HG02610 (cell line): ENCODE data around the gene KCNQ1.

Experiments used
- ATAC-seq: cut with Tn5 transposase; IDR thresholded peaks from one replicate; pipeline ENCODE4 v1.9.1; 2021; ENCODE audit warnings: mild to moderate bottlenecking, moderate library complexity; ENCODE audit not compliant: unreplicated experiment

Gene KCNQ1

GRCh38 chr11:2739531-2740274 is 294.9 kb downstream of the KCNQ1 start:
- ATAC-seq: no peak

GRCh38 chr11:2740275-2740940 is 295.6 kb downstream of the KCNQ1 start:
- ATAC-seq: no peak

GRCh38 chr11:2741006-2741376 is 296.2 kb downstream of the KCNQ1 start:
- ATAC-seq: no peak

- no peak for ATAC-seq
Observed at GRCh38 chr11:2741377-2742131, 296.7 kb downstream of the KCNQ1 start.

GRCh38 chr11:2742201-2742600 is 297.4 kb downstream of the KCNQ1 start:
- no peak for ATAC-seq

GRCh38 chr11:2742611-2743426 is 298.0 kb downstream of the KCNQ1 start:
- ATAC-seq: no peak

- no peak for ATAC-seq
Observed at GRCh38 chr11:2743427-2744110, 298.8 kb downstream of the KCNQ1 start.

- no peak for ATAC-seq
Observed at GRCh38 chr11:2744166-2744565, 299.4 kb downstream of the KCNQ1 start.

- no peak for ATAC-seq
Observed at GRCh38 chr11:2745511-2745910, 300.7 kb downstream of the KCNQ1 start.

- ATAC-seq: no peak
Observed at GRCh38 chr11:2746401-2747247, 301.8 kb downstream of the KCNQ1 start.

GRCh38 chr11:2747248-2748027 is 302.6 kb downstream of the KCNQ1 start:
- ATAC-seq: no peak

GRCh38 chr11:2748061-2748813 is 303.4 kb downstream of the KCNQ1 start:
- no peak for ATAC-seq

GRCh38 chr11:2748814-2749554 is 304.2 kb downstream of the KCNQ1 start:
- ATAC-seq: no peak

GRCh38 chr11:2750101-2750681 is 305.4 kb downstream of the KCNQ1 start:
- ATAC-seq: no peak

GRCh38 chr11:2750682-2751522 is 306.1 kb downstream of the KCNQ1 start:
- ATAC-seq: no peak
